Adrenal gland (tissue), 5 donors: ENCODE data around the gene PCED1B.

Experiments used
- POLR2A ChIP-seq, 2 donors: fragments of 450-650 bp; IDR thresholded peaks; one replicate each; pipeline ENCODE4 v1.6.1; 2017; ENCODE audit warnings: antibody characterized with exemption in 2 of 2, mild to moderate bottlenecking in 2 of 2, moderate library complexity in 1 of 2
- TF ChIP-seq, protein P1 (sequence below), 6 experiments: fragments of 450-650 bp in 4 of 6; fragments of 200-600 bp in 2 of 6; sonication (generic) in 1 of 6; IDR thresholded peaks; 1 replicate in 5 of 6; 2 replicates in 1 of 6; pipeline versions ENCODE4 v1.5.1 to v1.8.0; 2016 to 2021; ENCODE audit warnings: antibody characterized with exemption in 6 of 6, mild to moderate bottlenecking in 2 of 6, moderate library complexity in 1 of 6
- donor health status: DM: no; HTN: no; CAD: no.

DNA sequence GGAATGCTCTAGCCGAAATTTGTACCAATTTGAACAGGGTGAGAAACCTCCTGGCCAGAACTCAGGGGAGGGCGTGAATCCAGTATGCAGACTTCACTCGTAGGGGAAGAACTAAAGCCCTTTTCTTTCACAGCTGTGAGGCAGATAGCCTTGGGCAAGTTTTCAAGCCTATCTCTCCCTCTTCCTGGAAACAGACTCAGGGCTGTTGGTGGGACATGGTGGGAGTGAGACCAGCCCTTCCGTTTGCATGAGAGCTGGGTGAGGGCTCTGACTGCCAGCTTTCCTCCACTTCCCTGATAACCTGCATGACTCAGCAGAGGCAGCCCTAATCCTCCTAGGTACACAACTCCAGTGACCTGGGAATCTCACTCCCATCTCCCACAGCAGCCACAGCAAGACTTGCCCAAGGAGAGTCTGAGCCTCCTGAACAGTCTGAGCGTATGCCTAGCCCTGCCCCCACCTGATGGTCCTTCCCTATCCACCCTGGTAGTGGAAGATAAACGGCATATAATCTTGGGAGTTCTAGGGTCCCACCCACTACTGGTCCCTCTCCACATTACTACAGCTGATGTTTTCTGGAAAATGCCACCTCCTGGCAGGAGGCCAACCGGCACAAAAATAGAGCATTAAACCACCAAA is 170.4 kb downstream of the PCED1B start:
- TF ChIP-seq, protein P1, sequence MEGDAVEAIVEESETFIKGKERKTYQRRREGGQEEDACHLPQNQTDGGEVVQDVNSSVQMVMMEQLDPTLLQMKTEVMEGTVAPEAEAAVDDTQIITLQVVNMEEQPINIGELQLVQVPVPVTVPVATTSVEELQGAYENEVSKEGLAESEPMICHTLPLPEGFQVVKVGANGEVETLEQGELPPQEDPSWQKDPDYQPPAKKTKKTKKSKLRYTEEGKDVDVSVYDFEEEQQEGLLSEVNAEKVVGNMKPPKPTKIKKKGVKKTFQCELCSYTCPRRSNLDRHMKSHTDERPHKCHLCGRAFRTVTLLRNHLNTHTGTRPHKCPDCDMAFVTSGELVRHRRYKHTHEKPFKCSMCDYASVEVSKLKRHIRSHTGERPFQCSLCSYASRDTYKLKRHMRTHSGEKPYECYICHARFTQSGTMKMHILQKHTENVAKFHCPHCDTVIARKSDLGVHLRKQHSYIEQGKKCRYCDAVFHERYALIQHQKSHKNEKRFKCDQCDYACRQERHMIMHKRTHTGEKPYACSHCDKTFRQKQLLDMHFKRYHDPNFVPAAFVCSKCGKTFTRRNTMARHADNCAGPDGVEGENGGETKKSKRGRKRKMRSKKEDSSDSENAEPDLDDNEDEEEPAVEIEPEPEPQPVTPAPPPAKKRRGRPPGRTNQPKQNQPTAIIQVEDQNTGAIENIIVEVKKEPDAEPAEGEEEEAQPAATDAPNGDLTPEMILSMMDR (IDR thresholded peaks at IDR 0.05), result no peak
- no peak for TF ChIP-seq POLR2A (IDR thresholded peaks at IDR 0.05)
